Activated B cell treated with CpG ODN at 0.5 μM for 24 hours (primary cell): ENCODE measurements around the gene SCGB3A1. TPM values are rescaled to one million over a fixed set of nuclear protein-coding genes. Genes with fewer than 3 reads are reported as not detected.

Experiments
- ATAC-seq: fragments of 200-7000 bp; cut with Tn5 transposase; one replicate; pipeline ENCODE4 v1.10.0; 2021; ENCODE audit warnings: low read depth, mild to moderate bottlenecking, moderate library complexity
- CTCF ChIA-PET: fragments of 350-600 bp; sonication (Branson Sonifier 250); formaldehyde crosslinking; loops from one replicate; lab custom pipeline; 2021; ENCODE audit warnings: antibody characterized with exemption; lab: Charles Lee
- POLR2A ChIA-PET: fragments of 350-600 bp; sonication (Branson Sonifier 250); formaldehyde crosslinking; loops from one replicate; lab custom pipeline; 2021; ENCODE audit warnings: antibody characterized with exemption; lab: Charles Lee
- DNase-seq: peaks from one replicate; pipeline ENCODE4 v3.0.0; 2022
- H3K27ac Mint-ChIP-seq: one replicate; pipeline ENCODE4 v1.8.0; 2020; ENCODE audit warnings: mixed read lengths
- H3K27me3 Mint-ChIP-seq: one replicate; pipeline ENCODE4 v1.8.0; 2021; ENCODE audit warnings: mixed read lengths
- H3K36me3 Mint-ChIP-seq: one replicate; pipeline ENCODE4 v1.8.0; 2021; ENCODE audit warnings: low read depth, mixed read lengths
- H3K4me1 Mint-ChIP-seq: one replicate; pipeline ENCODE4 v1.8.0; 2021; ENCODE audit warnings: mixed read lengths
- H3K4me3 Mint-ChIP-seq: one replicate; pipeline ENCODE4 v1.8.0; 2020; ENCODE audit warnings: mild to moderate bottlenecking, mixed read lengths
- H3K9me3 Mint-ChIP-seq: one replicate; pipeline ENCODE4 v1.8.0; 2020; ENCODE audit warnings: mixed read lengths
- CTCF ChIP-seq: fragments of 200-600 bp; IDR thresholded peaks from one replicate; pipeline ENCODE4 v1.8.0; 2022; ENCODE audit warnings: antibody characterized with exemption, mild to moderate bottlenecking
- intact Hi-C: fragments of 100-400 bp; cut with micrococcal nuclease; formaldehyde crosslinking; loops from one replicate; pipeline ENCODE4 v1.15.1; 2024
- total RNA-seq: library from RNA; stranded (reverse); gene quantifications from 2 replicates; pipeline ENCODE4 v1.2.3, GENCODE V29; 2022

SCGB3A1 gene
- total RNA-seq, 1 donor from 2014 or later = not detected

GRCh38 chr5:180604271-180604670, 13.0 kb upstream of the SCGB3A1 start:
- ChIA-PET CTCF (no interaction called here), POLR2A (no interaction called here)
- no peaks in the 10 kb centered on the region for H3K27me3 Mint-ChIP-seq
- no peaks in the 10 kb centered on the region for H3K9me3 Mint-ChIP-seq
- H3K4me3 Mint-ChIP-seq = no peak overlapping the region
- no peak for ATAC-seq
- no peak for TF ChIP-seq CTCF
- intact Hi-C loops = no loop called here
- no peak for DNase-seq
- no peaks in the 10 kb centered on the region for H3K36me3 Mint-ChIP-seq
- no peak overlapping the region for H3K27ac Mint-ChIP-seq
- H3K4me1 Mint-ChIP-seq = no peaks in the 10 kb centered on the region

GRCh38 chr5:180603076-180603594, 11.8 kb upstream of the SCGB3A1 start:
- H3K9me3 Mint-ChIP-seq = no peaks in the 10 kb centered on the region
- H3K4me1 Mint-ChIP-seq = no peaks in the 10 kb centered on the region
- DNase-seq (no peak), ATAC-seq (no peak)
- ChIA-PET POLR2A (no interaction called here), CTCF (no interaction called here)
- H3K4me3 Mint-ChIP-seq = no peak overlapping the region
- no peak overlapping the region for H3K27ac Mint-ChIP-seq
- no peak for TF ChIP-seq CTCF
- H3K27me3 Mint-ChIP-seq = no peaks in the 10 kb centered on the region
- H3K36me3 Mint-ChIP-seq = no peaks in the 10 kb centered on the region
- intact Hi-C loops = no loop called here

GRCh38 chr5:180602481-180603075, 11.3 kb upstream of the SCGB3A1 start:
- ChIA-PET POLR2A (no interaction called here), CTCF (no interaction called here)
- Mint-ChIP-seq H3K27me3 (no peaks in the 10 kb centered on the region), H3K27ac (no peak overlapping the region), H3K36me3 (no peaks in the 10 kb centered on the region), H3K9me3 (no peaks in the 10 kb centered on the region), H3K4me1 (no peaks in the 10 kb centered on the region), H3K4me3 (no peak overlapping the region)
- no peak for TF ChIP-seq CTCF
- no peak for ATAC-seq
- DNase-seq = no peak
- intact Hi-C loops = no loop called here

DNA sequence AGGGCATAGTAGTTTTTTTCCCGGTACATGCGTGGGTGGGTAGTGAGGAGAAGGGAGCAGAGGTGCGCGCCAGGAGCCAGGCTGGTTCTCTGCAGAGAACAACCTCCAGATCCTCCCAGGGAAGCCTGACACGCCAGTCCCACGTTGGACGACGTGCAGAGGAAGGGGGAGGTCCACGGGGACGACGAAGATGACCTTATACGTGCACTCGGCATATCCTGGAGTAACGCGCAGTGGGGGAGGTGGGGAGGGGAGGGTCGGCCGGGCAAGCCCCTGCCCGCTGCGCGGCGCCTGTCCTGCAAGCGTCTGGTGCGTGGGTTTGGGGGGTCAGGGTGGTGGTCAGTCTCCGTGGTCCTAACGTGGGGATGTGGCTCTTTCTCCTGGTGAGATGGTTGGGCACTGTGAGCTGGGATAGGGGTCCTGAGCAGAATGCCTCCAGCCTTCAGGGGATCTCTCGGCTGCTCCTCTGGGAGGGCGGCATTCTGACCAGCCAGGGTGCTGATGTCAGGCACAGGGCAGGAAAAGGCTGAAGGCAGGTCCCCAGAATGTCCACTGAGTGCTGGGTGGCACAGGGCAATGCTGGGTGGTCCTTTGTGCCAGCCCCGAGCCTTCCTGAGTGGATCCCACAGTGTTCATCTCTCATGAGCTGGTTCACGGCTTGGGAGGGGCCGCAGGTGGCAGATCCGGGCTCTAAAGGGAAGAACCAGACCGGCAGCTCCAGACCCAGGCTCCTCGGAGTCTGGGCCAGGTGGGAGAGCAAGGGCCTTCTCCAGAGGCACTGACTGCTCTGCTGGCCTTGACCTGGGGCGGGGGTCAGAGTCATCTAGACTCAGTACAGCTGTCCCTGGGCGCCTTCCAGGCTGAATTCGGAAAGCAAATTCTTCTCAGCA, 10.5 kb upstream of the SCGB3A1 start:
- DNase-seq = no peak
- no peak for ATAC-seq
- no peaks in the 10 kb centered on the region for H3K4me1 Mint-ChIP-seq
- intact Hi-C loops = no loop called here
- no peaks in the 10 kb centered on the region for H3K9me3 Mint-ChIP-seq
- no peaks in the 10 kb centered on the region for H3K36me3 Mint-ChIP-seq
- no peak for TF ChIP-seq CTCF
- H3K27me3 Mint-ChIP-seq = no peaks in the 10 kb centered on the region
- POLR2A ChIA-PET = no interaction called here
- H3K4me3 Mint-ChIP-seq = no peak overlapping the region
- CTCF ChIA-PET = no interaction called here
- no peak overlapping the region for H3K27ac Mint-ChIP-seq

- CTCF ChIA-PET = no interaction called here
- no peak for TF ChIP-seq CTCF
- Mint-ChIP-seq H3K27ac (no peak overlapping the region), H3K4me3 (no peak overlapping the region), H3K27me3 (no peaks in the 10 kb centered on the region), H3K9me3 (no peaks in the 10 kb centered on the region), H3K36me3 (no peaks in the 10 kb centered on the region), H3K4me1 (no peaks in the 10 kb centered on the region)
- DNase-seq (no peak), ATAC-seq (no peak)
- intact Hi-C loops = no loop called here
- POLR2A ChIA-PET = no interaction called here
These were observed 9.3 kb upstream of the SCGB3A1 start for GRCh38 chr5:180600554-180601041.
